Activated T-helper 1 cell treated with anti-CD3 and anti-CD28 coated beads, Interleukin-2, amount 50 U/mL, for 16 hours (primary cell): Measurements from ENCODE around the gene RNASEL.

Experiments
- DNase-seq, 2 donors: peaks; one replicate each; pipeline ENCODE4 v3.0.0-alpha.2; 2020; ENCODE audit warnings: low read depth in 1 of 2, low spot score in 1 of 2

The RNASEL gene

DNA sequence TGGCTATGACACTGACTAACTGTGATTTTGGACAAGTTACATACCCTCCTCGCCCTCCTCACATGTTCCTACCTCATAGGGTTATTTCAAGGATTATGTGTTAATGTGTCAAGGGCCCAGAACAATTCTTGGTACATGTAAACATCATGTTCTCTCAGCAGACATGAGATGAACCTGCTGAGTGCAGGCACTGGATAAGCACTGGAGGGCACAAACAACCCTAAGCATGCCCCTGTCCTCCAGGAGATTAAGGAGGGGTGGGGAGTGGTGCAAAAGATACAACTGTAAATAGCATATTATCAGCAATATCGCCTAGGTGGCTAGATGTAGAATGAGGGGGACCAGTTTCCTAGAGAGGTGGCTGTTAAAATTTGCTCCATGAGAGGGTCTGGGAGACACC is 32.9 kb upstream of the RNASEL start:
- DNase-seq: no peak

GRCh38 chr1:182620924-182621585 is 32.0 kb upstream of the RNASEL start:
- no peak for DNase-seq

DNA sequence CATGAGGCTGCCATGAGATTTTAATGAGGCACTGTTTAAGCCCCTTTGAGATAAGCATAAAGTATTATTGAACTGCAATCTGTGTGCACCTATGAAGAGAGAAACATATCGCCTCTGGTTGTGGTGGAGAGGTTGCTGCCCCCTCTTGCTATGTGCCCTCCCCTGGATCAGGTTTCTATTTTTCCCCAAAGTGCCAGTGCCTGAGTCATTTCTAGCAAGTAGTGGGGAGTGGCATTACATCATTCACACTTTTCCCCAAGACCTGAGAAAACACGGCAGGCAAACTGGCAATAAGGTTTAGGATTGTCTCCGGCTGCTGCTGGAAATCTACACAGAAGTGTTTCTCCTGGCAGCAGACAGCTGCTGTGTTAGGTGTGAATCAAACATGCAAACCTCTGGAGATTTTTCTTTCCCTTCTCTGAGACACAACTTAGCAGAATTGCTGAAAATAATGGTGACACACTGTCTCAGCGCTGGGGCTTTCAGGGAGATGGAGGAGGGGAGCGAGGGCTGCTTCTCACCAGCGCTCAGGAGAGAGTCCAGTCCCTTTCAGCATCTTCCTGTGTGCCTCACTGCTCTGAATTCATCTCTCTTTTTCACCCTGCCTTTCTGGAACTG is 28.8 kb upstream of the RNASEL start:
- DNase-seq: no peak

DNA sequence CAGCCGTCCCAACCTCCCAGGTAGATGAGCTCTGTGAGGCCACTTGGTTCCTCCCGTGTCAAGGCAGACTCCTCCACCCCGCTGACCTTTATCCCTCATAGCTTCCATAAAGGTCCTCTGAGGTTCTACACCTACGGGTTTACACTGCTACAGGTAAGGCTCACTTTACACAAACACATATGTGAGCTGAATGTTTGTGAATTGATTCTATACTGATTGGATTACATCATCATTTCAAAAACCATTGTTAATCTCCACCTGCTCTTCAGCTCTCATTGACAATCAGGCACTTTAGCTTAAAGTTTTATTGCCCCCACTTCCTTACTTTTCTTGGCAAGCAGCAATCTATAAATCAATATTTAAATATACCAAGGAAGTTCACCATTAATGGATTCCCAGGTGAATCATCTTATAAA is 28.0 kb upstream of the RNASEL start:
- no peak for DNase-seq

DNA sequence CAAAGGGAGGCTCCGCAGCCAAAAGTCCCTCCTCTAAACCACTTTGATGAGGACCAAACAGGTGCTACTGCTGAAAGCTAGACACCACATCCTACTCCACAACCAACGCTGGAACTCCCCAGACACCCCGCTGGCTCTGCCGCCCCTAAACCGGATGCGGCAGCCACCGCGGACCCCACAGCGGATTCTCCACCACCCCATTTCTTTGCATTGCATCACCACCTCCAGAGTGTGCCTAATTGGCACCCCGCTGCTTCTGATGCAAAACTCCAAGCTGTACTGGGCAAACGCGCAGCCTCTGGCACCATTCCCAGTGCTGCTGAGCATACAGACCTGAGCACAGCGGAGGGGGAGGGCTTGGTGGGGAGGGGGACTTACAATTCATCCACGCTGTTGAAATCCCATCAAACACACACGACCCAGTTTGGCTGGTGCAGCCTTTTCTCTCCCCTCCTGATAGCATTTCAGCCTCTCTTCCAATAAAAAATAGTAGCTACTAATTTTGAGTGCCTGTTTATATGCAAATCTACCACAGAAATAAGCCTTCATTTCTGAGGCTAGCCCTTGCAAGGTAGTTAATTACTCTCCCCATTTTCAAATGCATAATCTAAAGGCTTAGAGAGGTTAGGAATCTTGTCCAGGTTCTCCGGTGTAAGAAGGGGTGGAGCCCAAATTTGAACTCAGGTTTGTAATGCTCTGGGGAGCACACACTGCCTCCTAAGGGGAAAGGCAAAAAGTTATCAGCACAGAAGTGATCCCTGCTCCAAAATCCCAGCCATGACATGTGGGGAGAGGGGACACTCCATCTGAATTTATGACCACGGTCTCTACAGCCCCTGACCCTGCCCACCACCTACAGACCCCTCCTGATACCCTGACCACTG is 27.3 kb upstream of the RNASEL start:
- peak; percentile 68 to 75 for DNase-seq

- DNase-seq: no peak
These were observed 26.5 kb upstream of the RNASEL start for GRCh38 chr1:182615468-182616129.

GRCh38 chr1:182614796-182615454 is 25.9 kb upstream of the RNASEL start:
- DNase-seq: peak in 1 of 2 donors; percentile 40

DNA sequence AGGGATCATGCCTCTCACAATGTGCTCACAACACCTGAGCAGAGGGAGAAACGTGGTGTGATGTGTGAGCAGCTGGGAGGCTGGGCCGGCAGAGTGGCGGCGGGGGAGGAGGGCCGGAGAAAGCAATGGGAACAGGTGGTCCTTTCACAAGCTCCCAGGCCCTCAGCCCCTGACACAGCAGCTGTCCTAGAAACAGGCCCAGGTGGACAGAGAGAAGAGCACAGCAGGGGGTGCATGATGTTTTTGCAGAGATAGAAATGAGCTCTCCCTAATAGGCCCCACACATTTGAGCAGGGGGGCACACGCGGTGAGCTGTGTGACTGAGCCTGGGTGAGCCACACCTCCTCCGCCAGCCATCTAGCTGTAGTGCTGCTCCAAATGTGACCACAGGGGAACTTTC is 22.7 kb upstream of the RNASEL start:
- no peak for DNase-seq

- no peak for DNase-seq
These were observed 22.3 kb upstream of the RNASEL start for GRCh38 chr1:182611326-182611725.

- no peak for DNase-seq
These were observed 21.6 kb upstream of the RNASEL start for GRCh38 chr1:182610606-182611194.

- no peak for DNase-seq
These were observed 20.0 kb upstream of the RNASEL start for GRCh38 chr1:182608845-182609610.

DNA sequence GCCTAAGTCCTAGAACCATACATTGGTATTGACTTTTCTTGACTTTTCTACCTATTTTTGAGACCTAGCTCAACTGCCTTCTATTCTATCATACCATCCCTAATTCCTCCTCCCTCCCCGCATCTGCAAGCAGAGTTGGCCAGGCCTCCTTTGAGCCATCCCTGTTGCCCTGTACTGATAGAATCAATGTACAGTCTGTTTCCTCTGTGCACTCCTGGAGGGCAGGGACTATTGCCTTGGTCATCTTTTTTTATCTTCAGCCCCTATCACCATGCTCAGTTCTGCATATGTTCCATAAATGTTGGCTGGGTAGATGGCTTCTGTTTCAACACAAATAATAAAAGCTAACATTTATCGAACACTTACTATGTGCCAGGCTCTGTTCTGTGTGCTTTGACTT is 19.2 kb upstream of the RNASEL start:
- no peak for DNase-seq

- no peak for DNase-seq
These were observed 18.5 kb upstream of the RNASEL start for GRCh38 chr1:182607566-182607965.

DNA sequence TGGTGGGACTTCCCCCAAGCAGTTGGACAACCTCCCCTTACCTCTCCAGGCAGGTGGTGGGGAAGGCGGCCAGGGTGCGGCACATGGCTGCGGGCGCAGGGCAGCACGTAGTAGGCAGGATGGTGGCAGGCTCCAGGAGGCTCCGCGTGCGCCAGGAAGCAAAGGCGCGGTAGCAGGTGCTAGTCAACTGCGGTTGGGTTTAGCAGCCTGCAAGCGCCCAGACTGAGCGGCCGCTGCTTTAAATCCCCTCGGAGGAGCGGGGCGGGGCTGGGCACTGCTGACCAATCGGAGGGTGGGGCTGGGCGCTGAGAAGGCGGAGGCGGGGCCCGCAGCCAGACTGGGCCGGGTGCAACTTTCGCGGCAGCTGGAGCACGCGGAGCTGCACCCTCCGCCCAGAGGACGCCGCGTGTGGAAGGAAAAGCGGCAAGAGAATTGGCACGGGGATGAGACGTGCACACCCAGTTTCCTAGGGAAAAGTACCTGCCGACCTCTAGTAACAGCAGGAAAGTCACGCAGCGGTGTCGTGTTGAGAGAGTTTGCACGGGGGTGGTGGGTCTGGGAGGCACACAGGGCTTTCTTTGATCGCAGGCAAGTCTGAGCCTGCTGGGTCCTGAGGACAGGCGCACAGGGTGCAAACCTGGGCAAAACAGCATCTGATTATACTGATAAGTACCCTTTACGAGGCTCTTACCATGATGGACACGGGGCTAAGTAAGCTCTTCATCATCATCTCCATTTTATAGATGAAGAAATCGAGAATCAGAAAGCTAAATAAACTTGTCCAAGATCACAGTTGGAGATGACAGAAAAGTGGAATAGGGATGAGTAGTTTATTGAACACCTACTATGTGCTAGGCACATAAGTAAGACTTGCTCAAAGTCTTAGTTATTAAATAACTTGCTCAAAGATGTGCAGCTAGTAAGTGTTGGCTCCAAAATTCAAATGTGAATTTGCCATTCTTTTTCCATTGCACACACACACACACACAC is 15.4 kb upstream of the RNASEL start, which contains the start of gene RGS16:
TSS of gene RGS16 (minus strand) at position 215 of the 990 bp plus-strand sequence. CDS start at position 85, 130 bp downstream.
- peak; percentile 74 to 83 for DNase-seq

- no peak for DNase-seq
These were observed 14.7 kb upstream of the RNASEL start for GRCh38 chr1:182603646-182604174.

GRCh38 chr1:182602935-182603645 is 14.0 kb upstream of the RNASEL start:
- DNase-seq: no peak

GRCh38 chr1:182601913-182602312 is 12.9 kb upstream of the RNASEL start:
- no peak for DNase-seq

- peak; percentile 16 to 41 for DNase-seq
These were observed 12.3 kb upstream of the RNASEL start for GRCh38 chr1:182601416-182601786.
